ENCODE measurements around the gene HOXB2.
A peak's percentile ranks its signal among the peaks of the same experiment; 100 is the strongest.

The HOXB2 gene

DNA sequence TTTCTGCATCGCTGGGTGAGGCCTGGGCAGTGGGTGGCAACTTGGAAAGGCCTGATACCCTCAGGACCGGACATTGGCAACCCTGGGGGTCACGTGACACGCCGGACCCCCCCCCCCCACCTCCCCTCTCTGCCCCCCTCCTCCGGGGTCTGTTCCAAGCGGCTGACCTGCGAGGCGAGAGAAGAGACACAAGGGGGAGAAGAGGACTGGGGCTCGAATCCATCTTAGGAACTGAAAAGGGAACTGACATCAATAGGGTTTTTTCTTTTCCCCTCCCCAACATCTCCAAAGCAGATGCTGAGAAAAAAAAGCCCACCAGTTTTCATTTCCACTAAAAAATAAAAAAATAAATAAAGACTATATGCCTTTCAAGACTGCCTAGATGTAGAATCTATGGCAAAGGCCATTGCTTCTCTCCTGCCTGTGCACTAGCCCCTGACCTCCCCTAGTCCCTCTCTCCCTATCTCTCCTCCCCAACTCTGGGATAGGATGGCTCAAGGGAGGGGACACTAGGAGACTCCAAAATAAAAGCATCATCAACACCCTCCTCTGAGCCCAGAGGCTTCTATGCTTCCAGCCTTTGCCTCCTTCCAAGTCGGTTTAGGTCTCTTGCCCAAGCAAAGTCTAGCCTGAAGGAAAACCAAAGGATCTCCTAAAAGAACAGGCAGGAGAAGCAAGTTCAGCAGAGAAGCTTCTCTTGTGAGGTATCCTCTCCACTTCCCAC, 7.7 kb upstream of the HOXB2 start:
- DNase-seq (ENCODE audit: low read depth) = no peak

DNA sequence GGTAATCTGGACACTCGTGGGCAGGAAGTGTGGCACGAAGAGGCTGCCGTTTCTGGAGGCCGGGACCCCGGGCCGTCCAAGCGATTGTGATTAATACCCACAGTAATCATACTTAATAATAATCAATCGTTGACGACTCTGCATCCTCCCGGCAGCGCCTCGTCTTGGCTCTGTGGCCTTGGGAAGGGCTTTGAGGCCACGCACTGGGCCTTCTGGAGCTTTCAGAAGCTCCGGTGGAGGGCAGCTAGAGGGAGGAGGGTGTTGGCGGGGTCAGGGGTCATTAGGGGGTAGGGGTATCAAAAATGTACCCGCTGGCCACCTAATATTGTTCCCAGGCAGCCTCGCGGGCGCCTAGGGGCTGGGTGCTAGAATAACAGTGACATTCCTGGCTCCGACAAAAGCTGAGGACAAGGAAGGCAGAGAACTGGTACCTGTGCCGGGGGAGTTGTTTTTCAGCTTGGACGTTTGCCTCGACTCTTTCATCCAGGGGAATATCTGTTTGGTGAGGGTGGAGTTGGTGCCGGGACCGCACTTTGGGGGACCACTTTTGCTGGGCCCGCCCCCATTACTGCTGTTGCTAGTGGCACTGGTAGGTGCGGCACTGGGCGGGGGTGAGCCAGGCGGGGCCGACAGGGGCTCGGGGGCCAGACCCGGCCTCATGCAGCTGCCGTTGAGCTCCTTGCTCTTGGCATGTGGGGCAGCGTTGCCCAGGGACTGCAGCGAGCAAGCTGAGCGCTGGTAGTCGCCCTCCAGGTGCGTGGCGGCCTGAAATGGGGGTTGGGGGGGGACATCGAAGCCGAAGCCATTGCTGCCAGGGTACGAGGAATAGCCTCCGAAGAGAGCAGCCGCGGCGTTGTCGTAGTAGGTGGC, 6.9 kb upstream of the HOXB2 start:
- DNase-seq (ENCODE audit: low read depth) = no peak

DNA sequence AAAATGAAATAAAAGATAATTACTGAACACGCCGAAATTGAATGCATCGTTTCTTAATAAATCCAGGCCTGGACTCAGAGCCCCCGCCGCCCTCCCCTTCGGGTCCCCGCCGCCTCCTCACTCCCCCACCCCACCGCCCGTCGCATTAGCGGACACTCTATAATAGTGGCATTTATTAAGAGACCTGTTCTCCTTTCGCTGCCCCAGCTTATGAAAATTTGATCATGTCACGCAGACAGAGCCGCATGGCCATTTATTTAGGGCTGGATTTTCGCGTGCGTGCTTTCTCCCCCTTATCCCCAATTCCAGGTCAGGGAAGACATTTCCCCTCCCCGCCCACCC, 6.3 kb upstream of the HOXB2 start:
- DNase-seq (ENCODE audit: low read depth) = no peak

DNA sequence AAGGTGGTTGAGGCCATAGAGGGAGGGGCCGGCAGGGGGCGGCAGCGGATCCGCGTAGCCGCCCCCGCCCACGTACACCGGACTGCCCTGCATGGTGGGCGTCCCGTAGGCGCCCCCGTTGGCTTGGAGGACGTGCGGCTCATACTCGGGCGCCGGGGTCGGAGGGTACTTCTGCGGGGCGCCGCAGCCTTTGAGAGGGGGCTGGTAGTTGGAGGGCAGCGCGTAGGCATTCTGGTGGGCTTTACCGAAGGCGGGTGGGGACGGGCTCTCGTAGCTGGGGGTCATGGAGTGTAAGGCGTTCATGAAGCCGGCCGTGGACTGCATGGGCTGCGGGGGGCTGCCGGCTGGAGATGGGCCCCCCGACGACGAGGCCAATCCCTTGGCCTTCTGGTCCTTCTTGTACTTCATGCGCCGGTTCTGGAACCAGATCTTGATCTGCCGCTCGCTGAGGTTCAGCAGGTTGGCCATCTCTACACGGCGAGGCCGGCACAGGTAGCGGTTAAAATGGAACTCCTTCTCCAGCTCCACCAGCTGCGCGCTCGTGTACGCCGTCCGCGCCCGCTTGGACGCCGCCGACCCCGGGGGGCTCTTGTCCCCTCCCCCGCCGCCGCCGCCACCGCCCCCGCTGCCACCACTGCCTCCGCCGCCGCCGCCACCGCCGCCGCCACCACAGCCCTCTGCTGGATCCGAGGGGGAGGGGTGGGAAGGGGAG, 5.7 kb upstream of the HOXB2 start:
- DNase-seq (ENCODE audit: low read depth) = no peak

DNA sequence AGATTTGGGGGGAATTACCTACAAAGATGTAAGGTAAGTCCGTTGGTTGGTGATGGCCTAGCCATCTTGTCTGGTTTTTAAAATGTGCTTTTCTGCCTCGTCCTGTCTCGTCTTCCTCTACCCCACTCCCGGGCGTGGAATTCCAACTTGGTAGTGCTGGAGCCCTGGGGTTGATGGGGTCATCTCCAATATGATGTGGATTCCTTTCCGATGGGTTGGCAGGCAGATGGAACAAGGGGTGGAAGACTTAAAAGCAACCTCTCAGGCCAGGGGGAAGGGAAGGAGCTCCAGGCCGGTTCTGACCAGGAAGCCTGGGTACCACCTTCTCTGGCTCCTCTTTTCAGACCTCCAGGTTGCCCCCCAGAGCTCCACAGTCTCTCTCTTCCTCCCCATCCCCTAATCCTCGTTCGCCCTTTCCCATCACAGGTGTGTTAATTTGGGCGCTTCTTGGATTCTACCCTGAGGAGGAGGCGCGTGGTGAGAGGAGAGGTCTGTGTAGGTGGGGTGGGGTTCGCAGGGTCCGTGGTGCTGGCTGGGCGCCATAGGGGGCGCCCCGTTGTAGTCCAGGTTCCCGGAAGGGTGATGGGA, 5.1 kb upstream of the HOXB2 start:
- DNase-seq (ENCODE audit: low read depth) = no peak

DNA sequence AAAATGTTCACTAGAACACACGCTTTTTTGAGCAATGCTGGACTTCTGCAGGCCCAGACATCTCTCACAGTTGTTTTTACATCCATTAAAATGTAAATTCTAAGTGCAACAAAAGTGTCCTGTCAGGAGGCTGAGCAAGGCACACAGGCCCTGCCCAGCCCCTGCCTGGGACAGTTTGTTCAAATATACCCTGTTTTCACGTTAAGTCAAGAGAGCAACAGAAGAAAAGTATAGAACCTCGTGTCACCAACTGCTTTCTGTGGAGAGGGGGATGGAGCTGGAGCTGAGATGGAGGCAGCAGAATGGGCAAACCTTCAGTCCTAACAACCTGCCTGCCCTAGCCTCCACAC, 4.3 kb upstream of the HOXB2 start:
- DNase-seq (ENCODE audit: low read depth) = no peak

DNA sequence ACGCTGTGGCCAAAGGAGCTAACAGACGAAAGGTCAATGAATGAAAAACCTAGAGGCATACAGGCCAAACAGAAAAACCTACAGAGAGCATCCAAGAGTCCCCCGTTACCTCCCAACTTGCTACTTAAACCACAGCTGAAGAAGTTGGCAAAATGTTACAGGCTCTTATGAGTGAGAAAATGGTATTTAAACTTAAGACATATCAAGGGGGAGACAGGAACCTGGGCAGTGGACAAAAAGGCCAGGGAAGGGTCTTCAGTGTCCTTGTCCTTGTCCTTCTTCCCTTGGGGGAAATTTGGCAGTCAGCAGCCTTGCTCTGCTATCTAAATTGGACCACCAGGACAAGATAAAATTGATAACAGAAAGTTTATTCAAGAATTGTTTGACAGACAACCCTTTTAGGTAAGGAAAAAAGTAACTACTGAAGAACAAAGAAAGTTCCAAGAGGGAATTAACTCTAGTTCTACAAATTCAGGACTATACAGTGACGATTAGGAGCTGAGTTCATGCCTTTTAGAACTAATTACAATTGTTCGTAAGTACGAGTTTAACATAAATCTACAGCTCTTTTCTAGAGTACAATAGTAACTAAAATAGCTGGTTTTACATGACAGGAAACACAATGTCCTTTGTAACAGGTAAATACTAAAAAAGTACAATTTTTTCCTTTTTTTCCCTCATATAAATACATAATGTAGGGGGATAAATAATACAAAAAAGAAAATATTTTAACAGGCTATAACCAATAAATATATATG, 3.8 kb upstream of the HOXB2 start:
- no peak for DNase-seq (ENCODE audit: low read depth)

DNA sequence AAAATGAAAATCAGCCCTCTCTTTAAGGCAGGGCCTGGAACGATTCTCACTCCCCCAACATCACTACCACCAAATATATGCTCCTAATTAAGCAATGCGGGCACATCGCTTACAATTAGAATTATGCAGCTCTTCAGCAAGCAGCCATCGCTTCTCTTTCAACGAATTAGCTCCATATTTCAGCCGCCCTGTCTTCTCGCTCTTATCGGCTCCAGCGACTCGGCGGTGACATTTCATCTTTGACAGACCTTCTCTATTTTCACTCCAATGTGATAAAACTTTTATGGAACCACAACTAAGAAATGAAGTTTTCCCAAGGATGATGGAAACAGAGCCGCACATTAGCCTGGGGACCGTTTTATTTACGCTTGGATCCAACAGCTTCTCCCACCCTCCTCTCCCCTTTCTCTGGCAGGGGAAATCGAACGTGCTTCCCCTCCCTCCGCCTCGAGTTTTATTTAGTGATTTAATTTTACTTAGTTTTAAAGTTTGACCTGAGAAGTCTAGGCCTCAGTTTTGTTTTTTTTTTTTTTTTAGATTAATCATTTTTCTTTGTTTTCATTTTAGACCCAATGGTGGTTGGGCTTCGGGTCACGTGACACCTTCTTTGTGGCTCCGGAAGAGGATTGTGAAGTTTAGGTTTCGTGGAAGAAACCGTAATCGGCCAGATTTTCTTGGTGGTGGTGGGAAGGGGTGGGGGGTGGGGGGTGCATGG, 3.1 kb upstream of the HOXB2 start:
- no peak for DNase-seq (ENCODE audit: low read depth)

DNA sequence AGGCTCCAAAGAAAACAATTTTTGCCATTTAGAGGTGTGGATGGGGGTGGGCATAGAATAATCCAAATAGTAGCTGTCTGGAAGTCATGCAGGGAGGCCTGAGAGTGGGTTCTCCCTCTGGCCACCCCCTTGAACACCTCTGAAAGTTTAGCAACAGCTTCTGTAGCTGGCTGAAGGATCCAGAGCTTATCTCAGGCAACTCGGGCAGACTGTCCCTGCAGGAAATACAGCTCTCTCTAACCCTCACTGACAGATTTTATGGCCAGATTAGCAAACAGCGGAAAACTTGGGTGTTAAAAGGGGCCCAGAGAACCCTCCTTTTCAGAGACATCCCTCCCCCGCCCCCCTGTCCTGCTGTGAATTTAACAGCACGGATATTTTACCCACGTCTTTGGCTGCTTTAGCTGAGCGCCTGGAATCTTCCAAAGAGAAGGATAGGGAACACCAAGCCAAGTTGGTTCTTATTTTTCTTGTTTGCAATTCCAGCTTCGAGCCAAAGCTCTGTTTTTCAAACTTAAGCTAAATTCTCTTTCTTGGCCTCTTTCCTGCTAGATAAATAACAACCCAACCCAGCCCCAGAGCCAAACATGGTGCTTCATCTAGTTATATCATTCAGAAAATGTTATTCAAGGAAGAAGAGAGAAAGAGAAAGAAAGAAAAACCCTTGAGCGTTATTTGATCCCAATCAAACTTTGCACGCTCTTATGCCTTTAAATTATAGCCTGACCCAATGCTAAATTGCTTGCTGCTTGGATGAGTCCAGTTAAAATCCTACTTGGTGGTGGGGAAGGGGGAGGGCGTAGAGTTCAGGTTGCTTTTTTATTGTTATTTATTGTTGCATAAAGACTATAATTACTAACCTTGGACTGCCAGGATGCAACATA, 2.3 kb upstream of the HOXB2 start:
- no peak for DNase-seq (ENCODE audit: low read depth)

DNA sequence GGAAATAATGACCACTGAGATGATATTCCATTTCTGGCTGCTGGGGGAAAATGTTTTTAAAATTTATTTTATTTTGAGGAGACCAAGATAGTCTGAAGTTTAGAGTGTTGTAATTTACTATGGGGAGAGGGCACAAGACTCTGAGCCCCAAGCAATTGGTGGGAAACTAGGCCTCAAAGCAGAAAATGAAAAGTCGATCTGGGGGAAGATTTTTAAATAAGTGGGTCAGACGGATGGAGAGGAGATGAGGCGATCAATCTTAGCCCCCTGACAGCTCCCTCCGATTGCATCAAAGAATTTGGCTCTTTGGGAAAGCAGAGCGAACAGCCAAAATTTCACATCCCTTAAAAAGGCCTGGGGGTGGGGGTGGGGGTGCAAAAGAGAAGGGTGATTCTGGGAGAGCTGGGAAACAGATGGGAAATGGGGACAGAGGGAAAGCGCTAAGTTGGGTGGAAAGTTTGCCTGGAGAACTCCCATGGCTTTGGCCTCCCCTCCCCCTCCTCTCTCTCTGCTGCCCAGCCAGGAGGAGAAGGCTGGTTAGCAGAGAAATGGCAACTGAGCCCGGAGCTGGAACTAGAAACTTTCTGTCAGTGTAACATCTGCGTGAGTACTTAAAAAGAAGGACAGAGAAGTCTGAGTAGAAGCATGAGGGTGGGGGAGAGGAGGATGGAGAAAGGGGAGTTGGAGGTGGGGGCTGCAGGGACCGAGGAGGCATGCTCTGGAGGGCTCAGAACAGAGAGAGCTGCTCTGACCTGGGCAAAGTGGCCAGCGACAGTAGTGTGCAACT, 1.4 kb upstream of the HOXB2 start:
- DNase-seq (ENCODE audit: low read depth) = no peak

DNA sequence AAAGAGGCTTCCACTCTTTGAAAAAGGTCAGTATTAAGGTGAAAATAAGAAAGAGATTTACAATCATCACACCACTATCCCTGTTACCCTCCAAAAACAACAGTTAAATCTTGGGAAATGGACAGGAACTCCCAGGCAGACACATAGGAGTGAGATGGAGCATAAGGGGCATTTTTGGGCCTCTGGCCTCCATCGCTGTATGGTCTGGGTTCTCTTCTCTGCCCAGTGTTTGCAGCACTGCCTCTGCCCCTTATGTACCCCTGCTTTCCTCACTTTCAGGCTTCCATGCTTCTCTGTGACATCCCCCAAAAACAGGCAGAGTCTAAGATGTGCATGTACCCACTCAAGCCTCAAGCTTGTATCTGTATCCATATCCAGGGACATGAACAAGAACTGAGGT, 630 bp upstream of the HOXB2 start:
- no peak for DNase-seq (ENCODE audit: low read depth)

DNA sequence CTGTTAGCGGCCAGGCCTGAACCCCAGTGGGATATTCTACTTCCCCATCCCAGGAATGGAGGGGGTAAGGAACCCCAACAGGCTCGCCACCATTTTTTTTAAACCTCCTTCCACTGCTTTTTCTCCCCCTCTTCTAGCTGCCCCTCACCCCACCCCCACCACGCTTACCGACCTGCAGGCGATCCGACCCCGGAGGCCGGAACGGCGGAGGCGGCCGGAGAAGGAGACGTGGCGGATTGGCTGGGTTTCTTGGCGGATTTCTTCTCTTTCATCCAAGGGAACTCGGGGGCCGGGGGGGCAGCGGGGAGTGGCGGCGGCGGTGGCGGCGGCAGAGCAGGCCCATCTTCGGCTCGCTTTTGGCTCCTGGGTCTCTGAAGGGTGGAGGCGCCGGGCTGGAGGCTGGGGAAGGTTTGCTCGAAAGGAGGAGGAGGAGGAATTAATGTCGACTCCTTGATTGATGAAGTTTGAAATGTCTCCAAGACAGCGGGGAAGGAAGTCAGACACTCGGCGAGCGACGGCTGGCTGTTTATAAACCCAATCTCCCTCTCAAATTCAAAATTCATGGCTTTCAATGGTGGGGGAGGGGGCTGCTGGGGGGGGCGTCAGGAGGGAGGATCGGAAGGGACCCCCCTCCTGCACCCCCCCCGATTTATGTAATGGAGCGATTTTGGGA, 424 bp downstream of the HOXB2 start:
- peak; percentile 15 for DNase-seq (ENCODE audit: low read depth)

DNA sequence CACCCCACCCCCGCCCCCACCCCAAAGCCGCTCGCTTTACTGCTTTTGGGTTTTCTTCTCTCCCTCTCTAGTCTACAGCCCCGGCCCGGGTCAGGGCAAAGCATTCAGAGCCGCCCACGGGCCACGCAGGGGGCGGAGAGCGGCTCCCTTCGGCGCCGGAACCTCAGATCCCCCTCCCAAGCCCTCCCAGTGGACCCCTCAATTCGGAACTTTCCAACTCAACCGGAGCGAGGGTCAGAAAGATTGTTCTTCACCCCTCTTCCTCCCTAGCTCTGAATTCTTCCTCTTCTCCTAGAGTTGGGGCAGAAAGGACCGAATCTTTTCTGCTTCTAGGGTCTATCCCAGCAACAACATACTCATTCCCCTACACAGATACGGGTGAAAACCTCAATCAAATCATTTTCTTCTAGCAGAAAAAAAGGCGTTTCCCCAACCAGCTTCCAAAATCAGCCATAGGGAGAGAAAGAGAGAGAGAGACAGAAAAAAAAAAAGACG, 1.0 kb downstream of the HOXB2 start:
- peak; percentile 23 for DNase-seq (ENCODE audit: low read depth)

DNA sequence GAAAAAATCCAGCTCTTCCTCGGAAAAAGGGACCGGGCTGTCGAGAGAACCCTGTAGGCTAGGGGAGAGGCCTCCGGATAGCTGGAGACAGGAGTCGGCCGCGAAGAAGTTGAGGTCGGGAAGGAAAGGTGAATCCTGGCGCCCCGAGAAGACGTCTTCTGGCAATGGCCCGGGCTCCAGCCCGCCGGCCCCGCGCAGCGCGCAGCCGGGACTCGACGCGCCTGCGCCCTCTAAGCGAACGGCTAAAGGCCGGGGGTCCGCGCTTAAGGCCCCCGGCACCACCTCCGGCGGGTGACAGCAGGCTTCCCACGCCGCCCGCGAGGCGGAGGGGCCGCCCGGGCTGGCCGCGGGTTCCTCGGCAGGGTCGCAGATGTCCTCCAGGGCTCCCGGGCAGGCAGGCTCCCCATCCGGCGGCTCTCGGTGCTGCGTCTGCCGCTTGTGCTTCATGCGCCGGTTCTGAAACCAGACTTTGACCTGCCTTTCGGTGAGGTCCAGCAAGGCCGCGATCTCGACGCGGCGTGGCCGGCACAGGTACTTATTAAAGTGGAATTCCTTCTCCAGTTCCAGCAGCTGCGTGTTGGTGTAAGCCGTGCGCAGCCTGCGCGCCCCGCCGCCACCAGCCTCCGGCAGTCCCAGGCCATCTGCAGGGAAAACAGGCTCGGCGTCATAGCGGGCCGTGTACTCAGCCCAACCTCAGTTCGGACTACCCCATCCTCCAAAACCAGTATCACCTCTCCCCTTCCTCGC, 1.6 kb downstream of the HOXB2 start:
- peak; percentile 37 for DNase-seq (ENCODE audit: low read depth)

DNA sequence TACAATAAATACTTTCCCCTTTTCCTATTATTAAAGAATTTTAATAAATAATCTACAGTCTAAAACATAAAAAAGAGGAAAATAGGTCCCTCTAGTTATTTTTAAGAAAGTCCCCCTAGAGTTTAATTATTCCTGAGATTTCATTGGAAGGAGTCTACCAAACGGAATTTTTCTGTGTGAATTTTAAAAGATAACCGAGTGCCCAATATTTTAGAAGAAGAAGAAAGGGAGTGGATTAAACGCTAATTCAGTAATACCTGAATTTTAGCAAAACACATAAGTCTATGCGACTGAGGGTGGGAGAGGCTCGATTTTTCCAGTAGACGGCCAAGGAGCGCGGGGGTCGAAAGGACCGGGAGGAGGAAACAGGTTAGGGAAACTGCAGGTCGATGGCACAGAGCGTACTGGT, 2.2 kb downstream of the HOXB2 start:
- no peak for DNase-seq (ENCODE audit: low read depth)

DNA sequence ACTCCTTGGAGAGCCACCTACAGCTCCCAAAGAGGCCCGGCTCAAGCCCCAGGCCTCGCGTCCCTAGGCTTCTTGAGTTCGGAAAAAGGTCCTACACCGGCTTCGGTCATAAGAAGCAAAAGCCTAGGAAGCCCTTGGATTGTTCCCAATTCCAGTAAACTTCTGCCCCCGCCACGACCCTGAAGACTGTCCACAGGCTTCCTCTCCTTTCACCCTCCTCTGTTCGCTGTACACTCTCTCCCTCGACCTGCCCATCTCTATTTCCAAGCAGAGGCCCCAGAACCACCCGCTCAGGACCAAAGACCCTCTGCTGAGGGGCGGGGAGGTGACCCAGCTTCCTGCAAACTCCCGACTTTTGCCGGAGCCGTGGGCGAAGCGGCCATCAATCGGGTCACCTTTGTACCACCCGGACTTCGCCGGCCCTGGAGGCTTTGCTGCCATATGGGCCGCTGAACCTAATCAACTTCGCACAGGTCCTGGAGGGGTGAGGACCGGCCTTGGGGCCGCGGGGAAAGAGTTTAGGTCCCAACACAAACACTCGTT, 2.7 kb downstream of the HOXB2 start:
- DNase-seq (ENCODE audit: low read depth) = no peak

DNA sequence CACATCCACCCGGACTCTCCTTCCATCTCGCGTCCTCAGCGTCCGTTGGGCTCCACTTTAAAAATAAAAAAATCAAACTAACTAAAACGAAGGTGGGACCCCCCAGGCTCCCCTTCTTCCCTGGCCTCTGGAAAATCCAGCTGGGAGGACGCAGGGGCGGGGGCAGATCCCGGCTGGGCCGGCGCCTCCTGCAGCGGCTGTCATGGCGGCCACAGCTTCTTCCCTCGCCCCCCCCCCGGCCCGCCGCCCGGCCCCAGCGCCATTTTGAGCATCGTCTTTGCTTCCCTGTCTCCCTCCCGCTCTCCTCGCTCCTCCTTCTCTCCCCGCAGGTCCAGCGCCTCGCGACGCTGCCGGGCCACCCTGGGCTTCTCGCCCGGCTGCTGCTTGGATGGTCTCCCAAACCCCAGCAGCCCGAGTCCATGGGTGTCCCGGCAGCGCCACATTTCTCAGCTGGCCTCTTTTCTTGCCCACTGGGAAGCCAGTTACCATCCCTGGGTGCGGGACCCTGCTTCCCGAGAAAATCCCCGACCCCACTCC, 3.3 kb downstream of the HOXB2 start:
- peak; percentile 7 for DNase-seq (ENCODE audit: low read depth)

Data from stimulated activated CD8-positive, alpha-beta memory T cell treated with anti-CD3 and anti-CD28 coated beads, Interleukin-4, amount 100 ng/mL, for 24 hours (primary cell).